Colonic mucosa (tissue), 4 donors: ENCODE results near the gene ZNF335. TPM values are rescaled to one million over a fixed set of nuclear protein-coding genes. Genes with fewer than 3 reads are reported as not detected.

Experiments used
- DNase-seq: peaks from one replicate; pipeline ENCODE4 v3.0.0-alpha.2; 2020
- H3K27ac ChIP-seq: fragments of 200-600 bp; one replicate; pipeline ENCODE4 v1.8.0; 2021
- H3K27me3 ChIP-seq: fragments of 200-600 bp; one replicate; pipeline ENCODE4 v1.8.0; 2021
- H3K36me3 ChIP-seq: fragments of 200-600 bp; one replicate; pipeline ENCODE4 v1.8.0; 2021
- H3K4me1 ChIP-seq: fragments of 200-600 bp; one replicate; pipeline ENCODE4 v1.8.0; 2021; ENCODE audit warnings: mild to moderate bottlenecking
- H3K4me3 ChIP-seq: fragments of 200-600 bp; one replicate; pipeline ENCODE4 v1.8.0; 2021
- H3K9ac ChIP-seq, 2 donors: one replicate each; pipeline ENCODE4 v1.7.0; 2013; ENCODE audit warnings: control low read depth in 2 of 2, low read depth in 2 of 2, low read length in 2 of 2
- H3K9me3 ChIP-seq: fragments of 200-600 bp; one replicate; pipeline ENCODE4 v1.8.0; 2021
- CTCF ChIP-seq: fragments of 200-600 bp; IDR thresholded peaks from one replicate; pipeline ENCODE4 v1.8.0; 2022; ENCODE audit warnings: antibody characterized with exemption, mild to moderate bottlenecking
- intact Hi-C: fragments of 100-400 bp; cut with DNase I; formaldehyde crosslinking; loops from one replicate; pipeline ENCODE4 v1.14.1; 2022
- total RNA-seq, 2 donors: library from RNA; stranded (reverse); fragmentation: NEBNext Ultra II Directional in 1 of 2; extraction: Animal tissue kit (Norgen Biotek cat#: 25700) in 1 of 2; gene quantifications; one replicate each; pipeline ENCODE4 v1.2.1, GENCODE V29; 2021
- donor health status: healthy.
- donor health status: DM: no; HTN: no; CAD: no.
- donor health status: DM: no; HTN: no; CAD: no.

The ZNF335 gene
- total RNA-seq, 2 donors from 2014 or later = 11.3 to 22.1 TPM

- TF ChIP-seq CTCF = no peak
- Histone ChIP-seq H3K9me3 (no peaks in the 10 kb centered on the region), H3K36me3 (peaks cover 4% of the 10 kb centered on the region), H3K4me3 (no peak overlapping the region), H3K9ac (no peak overlapping the region), H3K4me1 (peaks cover 8% of the 10 kb centered on the region), H3K27ac (no peak overlapping the region), H3K27me3 (no peaks in the 10 kb centered on the region)
- intact Hi-C loops = loop anchor here (5.0 kb wide), 1 partner anchor 167 kb away; no protein-coding TSS in a partner anchor
- no peak for DNase-seq
Measured at GRCh38 chr20:45968801-45969711, 2.9 kb downstream of the ZNF335 start.

- H3K36me3 ChIP-seq = peaks cover 10% of the 10 kb centered on the region
- no peak for DNase-seq
- no peak for TF ChIP-seq CTCF
- no peaks in the 10 kb centered on the region for H3K9me3 ChIP-seq
- H3K27ac ChIP-seq = no peak overlapping the region
- H3K4me3 ChIP-seq = no peak overlapping the region
- peaks cover 8% of the 10 kb centered on the region for H3K4me1 ChIP-seq
- H3K27me3 ChIP-seq = no peaks in the 10 kb centered on the region
- intact Hi-C loops = loop anchor here (5.0 kb wide), 1 partner anchor 166 kb away; no protein-coding TSS in a partner anchor
- H3K9ac ChIP-seq = no peak overlapping the region
Measured at GRCh38 chr20:45968081-45968671, 3.8 kb downstream of the ZNF335 start.

DNA sequence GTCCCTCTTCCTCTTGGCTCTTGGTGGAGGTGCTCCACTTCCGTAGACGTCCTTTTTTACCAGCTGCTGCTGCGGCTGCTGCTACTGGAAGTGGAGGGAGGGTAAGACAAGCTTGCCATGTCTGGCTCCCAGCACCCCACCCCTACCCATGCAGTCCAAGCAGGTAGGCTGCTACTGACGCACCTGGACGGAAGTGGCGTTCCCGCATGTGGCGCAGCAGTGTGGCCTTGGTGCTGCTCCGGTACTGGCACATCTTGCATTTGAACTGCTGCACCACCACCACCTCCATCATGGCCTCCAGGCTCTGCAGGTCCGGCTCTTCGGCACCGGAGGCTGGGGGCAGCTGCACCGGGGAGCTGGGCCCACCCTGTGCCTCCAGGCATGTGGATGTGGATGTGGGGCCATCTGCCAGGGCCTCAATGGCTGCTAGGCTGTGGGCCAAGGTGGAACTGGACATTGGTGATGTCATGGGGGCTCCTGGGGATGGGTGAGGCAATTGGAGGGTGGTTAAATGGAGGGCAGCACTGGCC lies 4.4 kb downstream of the ZNF335 start:
- TF ChIP-seq CTCF = no peak
- no peak for DNase-seq
- intact Hi-C loops = loop anchor here (5.0 kb wide), 1 partner anchor 165 kb away; no protein-coding TSS in a partner anchor
- Histone ChIP-seq H3K4me1 (peaks cover 8% of the 10 kb centered on the region), H3K9ac (no peak overlapping the region), H3K27ac (no peak overlapping the region), H3K36me3 (peaks cover 13% of the 10 kb centered on the region), H3K4me3 (no peak overlapping the region), H3K9me3 (no peaks in the 10 kb centered on the region), H3K27me3 (no peaks in the 10 kb centered on the region)

DNA sequence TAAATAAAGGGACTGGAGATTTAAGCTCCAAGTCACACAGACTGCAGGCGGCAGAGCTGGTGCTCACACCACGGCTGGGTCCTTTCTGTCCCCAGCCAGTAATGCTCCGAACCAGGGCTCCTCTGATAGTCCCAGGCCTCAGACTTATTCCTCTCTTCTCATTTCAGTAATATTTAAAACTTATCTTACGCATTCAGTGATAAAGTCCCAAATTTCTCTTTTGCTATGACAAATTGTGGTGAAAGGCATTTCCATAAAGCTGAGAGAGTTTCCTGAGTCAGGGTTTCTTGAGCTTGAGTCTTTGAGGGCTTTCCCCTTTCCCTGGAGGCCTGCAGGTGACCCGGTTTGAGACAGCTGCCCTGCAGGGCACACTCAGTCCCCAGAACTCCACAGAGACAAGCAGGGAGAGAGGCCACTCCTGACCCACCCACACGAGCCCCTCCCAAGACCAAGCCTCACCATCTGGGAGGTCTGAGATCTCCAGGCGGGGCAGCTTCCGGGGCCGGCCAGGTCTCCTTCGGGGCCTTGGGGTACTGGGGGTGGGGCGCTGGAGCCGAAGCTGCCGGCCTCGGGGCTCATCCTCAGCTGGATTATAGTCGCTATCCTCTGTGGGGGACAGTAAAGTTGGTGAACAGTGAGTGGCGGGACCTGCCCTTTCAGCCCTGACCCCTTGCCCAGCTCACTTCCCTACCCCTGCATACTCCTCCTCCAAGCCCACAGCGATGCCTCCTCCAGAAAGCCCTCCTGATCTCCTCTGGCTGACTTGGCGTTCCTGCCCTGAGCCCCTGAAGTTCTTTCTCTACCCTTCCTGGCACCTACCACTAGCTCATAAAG lies 6.6 kb downstream of the ZNF335 start:
- intact Hi-C loops = loop anchor here (5.0 kb wide), 1 partner anchor 163 kb away; no protein-coding TSS in a partner anchor
- TF ChIP-seq CTCF = no peak
- no peak overlapping the region for H3K27ac ChIP-seq
- peaks cover 20% of the 10 kb centered on the region for H3K36me3 ChIP-seq
- H3K27me3 ChIP-seq = no peaks in the 10 kb centered on the region
- no peak overlapping the region for H3K4me3 ChIP-seq
- H3K9ac ChIP-seq = no peak overlapping the region
- DNase-seq = no peak
- H3K9me3 ChIP-seq = no peaks in the 10 kb centered on the region
- H3K4me1 ChIP-seq = peaks cover 7% of the 10 kb centered on the region

DNA sequence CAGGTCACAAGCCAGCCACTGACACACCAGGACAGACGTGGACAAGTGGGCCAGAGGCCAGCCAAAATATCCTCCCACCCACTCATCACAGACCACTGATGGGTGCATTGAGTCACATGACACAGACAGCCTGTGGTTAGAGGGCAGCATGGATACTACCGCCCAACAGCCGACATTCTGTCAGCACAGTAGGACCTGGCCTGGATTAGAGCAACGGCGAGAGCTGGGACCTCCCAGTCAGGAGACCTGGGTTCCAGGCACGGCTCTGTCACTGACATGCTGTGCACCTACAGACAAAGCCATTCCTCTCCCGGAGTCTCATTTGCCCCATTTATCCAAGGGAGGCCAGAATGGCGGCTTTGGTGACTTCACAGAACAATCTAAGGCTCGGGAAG lies 8.0 kb downstream of the ZNF335 start:
- H3K27ac ChIP-seq = no peak overlapping the region
- H3K4me3 ChIP-seq = no peak overlapping the region
- DNase-seq = no peak
- no peaks in the 10 kb centered on the region for H3K27me3 ChIP-seq
- no peaks in the 10 kb centered on the region for H3K4me1 ChIP-seq
- no peak overlapping the region for H3K9ac ChIP-seq
- H3K36me3 ChIP-seq = peaks cover 29% of the 10 kb centered on the region
- H3K9me3 ChIP-seq = no peaks in the 10 kb centered on the region
- intact Hi-C loops = loop anchor here (5.0 kb wide), 1 partner anchor 72 kb away; the partner anchor contains the start of genes CTSA and NEURL2
- no peak for TF ChIP-seq CTCF
